GM19099 (cell line): Measurements from ENCODE around the gene MED12L.

Source experiments
- POLR2A ChIP-seq: IDR thresholded peaks from 3 replicates; pipeline ENCODE4 v1.6.1; 2011; ENCODE audit warnings: low read depth; ENCODE audit not compliant: insufficient read length; ENCODE audit errors: extremely low read depth

The MED12L gene

DNA sequence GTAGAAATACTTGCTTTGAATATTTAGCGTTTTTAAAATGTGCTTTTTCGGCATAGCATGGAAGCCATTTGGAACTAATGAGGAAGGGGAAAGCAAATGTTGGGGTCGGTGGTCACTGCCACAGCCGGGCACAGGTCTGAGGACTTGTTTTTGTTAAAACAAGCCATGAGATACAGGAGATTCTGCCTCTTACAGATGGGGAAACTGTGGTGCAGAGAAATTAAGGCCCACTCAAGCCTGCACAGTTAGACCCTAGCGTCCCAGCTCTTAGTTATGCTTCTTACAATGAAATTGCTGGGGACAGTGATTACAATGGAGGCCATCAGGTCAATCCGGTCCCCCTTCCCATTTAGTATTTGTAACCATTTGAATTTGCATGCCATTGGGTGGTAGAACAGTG is 120.0 kb downstream of the MED12L start:
- no peak for TF ChIP-seq POLR2A

DNA sequence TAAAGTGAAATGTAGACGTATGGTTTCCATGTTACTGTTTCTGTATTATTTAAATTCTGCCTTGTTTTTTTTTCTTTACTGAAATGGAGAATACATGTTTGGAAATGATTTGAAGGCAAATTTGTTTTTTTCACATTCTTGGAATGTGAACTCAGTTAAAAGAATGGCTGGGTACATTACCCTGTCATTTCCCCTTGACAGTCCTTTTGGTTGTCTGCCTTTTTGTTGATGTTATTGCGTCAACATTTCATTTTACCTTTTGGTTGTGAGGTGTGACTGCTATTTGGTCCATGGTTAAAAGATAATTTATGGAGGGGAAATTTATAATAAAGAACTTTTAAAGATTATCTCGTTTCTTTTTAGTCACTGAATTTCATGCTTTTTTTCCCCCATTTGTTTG is 120.7 kb downstream of the MED12L start:
- no peak for TF ChIP-seq POLR2A

DNA sequence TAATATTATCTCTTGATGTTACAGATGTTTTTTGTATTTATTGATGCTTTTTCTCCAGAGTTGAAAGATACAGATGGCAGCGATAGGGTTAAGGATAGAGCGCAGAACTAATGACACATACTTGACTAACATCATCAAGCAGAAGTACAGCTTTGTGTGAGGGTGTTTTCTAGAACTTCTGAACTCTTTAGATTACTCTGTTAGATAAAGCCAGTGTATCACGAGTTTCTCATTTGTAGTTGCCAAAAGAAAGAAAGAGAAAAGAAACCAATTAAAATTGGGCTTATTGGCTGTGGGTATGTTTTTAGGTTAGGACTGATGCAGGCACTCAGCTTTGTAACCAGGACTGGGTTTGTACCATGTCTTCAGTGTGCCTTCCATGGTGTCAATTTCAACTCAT is 124.2 kb downstream of the MED12L start:
- no peak for TF ChIP-seq POLR2A

DNA sequence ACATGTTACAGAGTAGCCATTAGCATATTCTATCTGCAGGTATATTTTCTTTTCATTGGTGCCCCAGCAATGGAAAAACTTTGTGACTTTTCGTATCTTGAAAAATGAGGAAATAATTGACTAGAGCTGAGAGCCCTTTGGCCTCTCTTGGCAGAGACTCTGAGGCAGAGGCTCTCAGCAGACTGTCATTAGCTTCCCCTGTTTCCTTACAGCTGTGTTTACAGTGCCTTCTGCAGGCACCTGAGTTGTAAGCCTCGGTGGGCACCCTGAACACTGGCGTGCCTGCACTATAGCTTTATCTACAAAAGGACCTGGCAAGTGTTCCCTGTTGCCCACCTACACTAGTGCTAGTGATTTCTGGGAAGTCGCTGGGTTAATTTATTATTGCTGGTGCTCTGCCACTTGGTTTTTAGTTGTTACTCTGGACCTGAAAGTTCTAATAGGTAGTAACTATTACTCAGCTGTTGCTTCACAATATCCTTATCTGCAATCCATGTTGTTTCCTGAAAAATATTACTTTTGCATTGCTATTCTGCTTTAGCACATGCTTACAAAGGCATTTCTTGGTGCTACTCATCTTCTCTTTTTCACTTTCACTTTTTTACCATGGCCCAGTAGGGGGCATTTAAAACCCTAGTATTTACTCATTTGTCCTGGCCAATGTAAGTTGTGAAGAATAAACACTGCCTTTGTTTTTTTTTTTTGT is 125.4 kb downstream of the MED12L start:
- TF ChIP-seq POLR2A: no peak

DNA sequence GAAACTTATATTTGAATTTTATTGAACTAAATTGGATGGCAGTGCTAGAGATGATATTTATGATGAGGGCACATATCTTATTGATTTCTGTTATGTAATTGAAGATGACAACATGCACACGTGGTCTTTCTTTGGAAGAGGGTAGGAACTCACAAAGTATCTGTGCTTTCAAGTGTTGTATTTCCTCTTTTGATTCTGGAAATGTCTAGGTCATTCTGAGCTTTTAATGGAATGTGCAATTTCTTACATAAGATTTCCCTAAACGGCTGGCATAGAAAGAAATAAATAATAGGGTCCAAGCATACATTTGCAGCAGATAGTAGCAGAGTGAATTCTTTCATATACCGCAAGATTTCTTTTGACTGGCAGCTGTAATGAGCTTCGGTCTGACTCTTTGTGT is 127.7 kb downstream of the MED12L start:
- no peak for TF ChIP-seq POLR2A

DNA sequence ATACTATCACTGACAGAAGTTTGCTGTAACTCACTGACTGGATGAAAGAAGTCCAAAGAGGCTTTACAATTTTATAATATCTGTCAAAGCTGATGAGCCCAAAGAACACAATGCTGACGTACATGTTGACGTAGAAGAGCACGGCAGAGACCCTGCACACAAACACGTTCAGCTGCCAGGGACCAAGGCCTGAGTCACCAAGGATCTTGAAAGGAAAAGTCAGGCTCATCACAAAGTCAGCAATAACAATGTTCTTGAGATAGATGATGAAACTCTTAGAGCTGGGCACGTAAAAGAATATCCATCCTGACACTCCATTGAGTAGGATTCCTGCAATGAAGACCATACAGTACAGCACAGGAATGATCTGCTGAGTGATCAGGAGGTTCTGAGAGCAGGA is 128.4 kb downstream of the MED12L start:
- TF ChIP-seq POLR2A: no peak

DNA sequence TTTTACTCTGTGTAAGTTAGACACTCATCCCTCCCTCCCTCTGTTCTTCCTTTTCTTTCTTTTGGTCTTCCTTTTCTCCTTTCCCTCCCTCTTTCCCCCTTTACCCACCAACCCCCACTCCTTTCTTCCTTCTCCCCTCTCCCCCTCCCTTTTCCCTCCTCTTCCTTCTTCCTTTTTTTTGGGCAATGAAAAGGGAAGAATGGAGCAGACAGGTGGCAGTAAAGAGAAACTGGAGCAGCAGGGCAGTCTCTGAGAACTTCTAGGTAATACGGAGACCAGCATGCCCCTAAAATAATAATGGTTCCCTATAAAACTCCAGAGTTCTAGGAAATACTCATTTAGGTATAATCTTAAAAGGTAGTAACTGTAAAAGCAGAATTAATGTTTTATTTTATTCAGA is 129.0 kb downstream of the MED12L start:
- no peak for TF ChIP-seq POLR2A

DNA sequence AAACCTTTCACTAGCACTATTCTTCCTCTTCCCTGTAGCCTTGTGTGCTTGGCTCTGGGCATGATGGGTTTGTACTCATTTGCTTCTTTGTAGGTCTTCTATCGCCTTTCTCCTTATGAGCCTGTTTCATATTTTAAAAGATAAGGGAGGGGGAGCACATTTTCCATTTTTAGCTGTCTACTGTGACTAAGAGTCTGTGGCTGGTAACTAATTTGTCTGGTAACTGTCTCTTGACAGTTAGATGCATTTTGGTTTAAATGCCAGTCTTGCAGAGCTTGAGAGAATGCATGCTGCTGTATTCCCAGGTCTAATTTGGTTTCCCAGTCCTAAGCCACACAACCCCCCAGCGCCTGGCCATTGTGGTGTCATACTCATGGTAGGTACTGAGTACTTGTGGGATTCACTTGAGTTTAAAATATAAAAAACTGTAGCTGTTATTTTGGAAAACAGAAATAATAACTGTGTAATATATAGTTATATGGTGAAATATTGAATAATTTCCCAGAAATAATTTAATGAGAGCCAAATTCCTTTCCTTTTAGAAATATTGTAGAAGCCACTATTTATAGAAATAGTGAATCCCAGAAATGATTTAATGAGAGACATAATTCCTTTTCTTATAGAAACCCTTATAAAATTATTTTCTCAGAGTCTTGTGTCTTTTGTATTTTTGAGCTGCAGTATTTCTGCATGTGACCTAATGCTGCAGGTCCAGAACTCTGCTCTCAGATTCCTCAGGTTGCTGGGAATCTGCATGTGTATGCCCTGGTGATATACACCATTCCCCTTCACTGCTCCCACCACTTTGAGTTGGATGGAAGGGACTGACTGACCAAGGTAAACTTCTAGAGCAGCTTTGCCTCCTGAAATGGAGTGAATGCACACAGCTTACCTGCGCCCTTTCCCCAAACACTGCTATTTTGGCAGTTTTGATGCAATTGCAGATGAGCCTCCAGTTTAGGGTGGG is 131.5 kb downstream of the MED12L start:
- TF ChIP-seq POLR2A: no peak

DNA sequence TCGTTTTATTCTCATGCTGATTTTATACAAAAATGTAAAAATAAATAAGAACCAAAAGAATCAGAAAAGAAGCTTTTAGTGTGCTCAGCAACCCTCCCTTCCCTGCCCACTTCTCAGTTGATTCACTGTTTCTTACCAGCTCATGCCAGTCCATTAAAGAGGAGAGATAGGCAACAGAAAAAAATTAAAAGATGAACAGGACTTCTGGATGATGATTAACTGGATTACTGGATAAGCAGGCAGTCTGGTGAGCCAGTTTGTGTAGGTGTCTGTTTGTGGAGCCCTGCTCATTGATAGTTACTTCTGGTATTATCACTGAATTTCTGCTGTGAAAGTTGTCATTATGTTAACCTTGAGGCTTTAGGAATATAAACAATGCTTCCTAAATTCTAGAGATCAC is 132.7 kb downstream of the MED12L start:
- no peak for TF ChIP-seq POLR2A

DNA sequence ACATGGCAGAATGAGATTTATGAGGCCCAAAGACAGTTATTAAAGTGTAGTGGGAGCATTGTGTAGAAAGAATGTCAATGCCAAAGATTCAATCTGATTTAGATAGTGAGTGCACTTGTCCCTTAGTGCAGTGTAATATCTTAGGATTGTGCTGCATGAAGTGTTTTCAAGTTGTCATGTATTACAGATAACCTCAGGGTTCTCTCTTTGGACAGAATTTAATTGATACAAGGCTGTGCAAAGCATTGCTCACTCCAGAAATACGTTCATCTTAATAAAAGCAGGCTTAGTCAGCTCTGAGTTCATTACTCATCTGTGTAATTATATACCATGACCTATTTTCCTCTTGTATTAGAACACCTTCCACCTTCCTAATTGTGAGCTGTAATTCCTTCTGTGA is 133.6 kb downstream of the MED12L start:
- no peak for TF ChIP-seq POLR2A

DNA sequence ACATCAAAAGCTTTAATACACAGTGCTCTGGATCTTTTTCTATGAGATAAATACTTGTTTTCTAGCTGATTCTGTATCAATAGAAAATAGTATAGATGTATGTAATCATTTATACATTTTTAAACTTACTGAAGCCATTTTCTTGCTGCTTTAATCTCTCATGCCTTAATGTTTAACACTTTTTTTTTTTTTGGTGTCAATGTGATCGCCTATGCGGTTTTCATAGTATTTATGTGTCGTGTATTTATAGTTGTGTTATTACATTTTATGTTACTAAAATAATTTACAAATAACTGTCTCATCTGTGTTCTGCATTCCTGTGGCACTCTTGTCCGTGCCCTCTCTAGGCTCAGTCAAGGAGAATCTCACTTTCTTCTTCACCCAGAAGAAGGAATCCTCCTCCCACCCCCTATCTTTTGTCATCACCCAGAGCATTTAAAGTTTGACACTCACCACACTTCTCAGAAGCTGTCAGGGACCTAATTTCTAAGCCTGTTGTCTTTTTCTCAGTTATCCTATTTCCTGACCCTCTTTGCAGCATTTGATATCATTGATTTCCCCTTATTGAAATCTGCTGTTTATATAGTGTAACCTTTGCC is 138.9 kb downstream of the MED12L start:
- no peak for TF ChIP-seq POLR2A

DNA sequence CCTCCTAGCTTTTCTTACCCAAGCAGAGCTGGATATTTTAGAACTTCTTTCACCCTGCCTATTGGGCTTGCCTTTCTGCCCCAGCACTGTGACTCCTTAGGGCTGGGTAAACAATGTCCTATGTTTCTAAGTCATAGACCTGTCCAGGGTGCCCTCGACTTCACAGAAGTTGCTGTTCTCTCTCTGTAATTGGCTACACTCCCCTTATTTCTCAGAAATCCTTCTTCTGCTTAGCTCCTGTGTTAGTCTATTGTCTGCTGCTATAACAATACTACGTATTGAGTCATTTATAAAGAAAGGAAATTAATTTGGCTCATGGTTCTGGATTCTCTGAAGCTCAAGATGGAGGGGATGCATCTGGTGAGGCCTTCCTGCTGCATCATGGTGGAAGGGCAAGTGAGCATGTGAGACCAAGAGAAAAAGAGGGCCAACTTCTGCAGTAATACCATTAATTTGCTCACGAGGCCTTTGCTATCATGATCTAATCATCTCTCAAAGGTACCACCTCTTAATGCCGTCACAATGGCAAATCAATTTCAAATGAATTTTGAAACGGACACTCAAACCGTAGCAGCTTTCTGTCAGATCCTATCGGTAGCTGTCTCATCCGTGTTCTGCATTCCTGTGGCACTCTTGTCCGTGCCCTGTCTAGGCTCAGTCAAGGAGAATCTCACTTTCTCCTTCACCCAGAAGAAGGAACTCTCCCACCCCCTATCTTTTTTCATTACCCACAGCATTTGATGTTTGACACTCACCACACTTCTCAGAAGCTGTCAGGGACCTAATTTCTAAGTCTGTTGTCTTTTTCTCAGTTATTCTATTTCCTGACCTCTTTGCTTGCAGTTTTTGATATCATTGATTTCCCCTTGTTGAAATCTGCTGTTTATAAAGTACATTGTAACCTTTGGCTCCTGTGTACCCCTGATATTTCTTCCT is 139.8 kb downstream of the MED12L start:
- TF ChIP-seq POLR2A: no peak

DNA sequence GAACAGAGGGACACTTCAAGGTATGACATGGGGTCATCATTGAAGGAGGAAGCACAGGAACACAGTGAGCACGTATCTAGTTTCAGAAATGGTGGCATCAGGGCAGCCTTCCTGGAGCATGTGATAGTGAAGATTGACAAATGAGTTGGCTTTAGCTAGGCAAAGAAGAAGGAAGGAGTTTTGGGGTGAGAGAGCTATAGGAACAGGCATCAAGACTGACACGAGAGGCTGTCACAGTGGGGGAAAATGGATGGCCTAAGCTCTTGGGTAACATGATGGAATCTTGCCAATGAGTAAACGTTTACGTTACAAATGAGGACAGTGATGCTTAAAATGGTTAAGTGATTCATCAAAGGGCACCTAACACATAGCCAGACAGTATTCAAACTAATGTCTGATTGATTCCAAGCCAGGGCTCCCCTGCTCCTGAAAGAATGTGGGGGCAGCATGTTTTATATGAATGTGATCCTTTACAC is 140.7 kb downstream of the MED12L start:
- TF ChIP-seq POLR2A: no peak

DNA sequence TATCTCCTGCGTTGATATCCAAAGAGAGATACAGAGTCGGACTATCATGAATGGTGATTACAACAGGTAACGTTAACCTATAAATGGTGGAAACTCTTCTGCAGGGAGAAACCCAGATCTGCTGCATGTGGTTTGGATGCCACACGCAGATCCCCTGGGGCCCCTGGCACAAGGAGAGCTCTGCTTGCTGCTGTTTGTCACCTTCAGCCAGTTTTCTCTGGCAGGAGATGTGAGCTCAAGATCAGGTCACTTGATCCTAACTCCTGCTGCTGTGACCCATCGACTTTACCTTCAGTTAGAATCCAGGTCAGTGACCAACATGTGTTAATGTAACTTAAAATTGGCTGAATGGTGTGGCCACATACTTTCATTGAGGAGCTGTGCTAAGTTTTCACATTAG is 141.4 kb downstream of the MED12L start:
- TF ChIP-seq POLR2A: no peak

DNA sequence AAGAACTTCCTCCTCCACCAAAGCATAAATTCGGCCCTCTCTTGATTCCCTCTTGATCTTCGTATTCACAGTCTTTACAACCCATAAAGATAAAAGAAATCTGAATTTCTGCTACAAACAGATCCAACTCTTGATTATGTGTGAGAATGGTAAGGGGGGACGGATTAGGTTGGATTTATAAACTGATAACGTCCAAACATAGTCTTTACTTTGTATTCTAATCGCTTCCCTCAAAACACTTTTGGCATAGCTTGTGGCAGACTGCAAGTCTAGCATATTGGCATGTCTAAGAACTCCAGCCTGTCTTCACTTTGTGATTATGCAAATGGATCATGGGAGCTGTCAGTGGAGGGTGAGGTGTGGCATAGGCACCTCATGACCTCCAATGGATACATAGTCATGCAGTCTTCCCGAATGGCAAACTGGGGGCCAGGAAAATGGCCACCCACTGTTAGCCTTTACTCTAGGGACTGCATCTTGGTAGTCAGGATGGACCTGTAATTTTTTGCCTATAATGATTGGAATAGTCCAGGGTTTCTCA is 141.9 kb downstream of the MED12L start:
- TF ChIP-seq POLR2A: no peak
